HG02798 (cell line): ENCODE measurements around the gene SORCS2.

Experiments
- ATAC-seq: cut with Tn5 transposase; IDR thresholded peaks from one replicate; pipeline ENCODE4 v1.9.1; 2021; ENCODE audit warnings: mild to moderate bottlenecking; ENCODE audit not compliant: unreplicated experiment, poor library complexity

The SORCS2 gene

GRCh38 chr4:7778510-7779431, 586.4 kb downstream of the SORCS2 start:
- ATAC-seq: no peak

GRCh38 chr4:7779432-7779768, 587.1 kb downstream of the SORCS2 start:
- ATAC-seq: no peak

GRCh38 chr4:7780751-7781348, 588.5 kb downstream of the SORCS2 start:
- no peak for ATAC-seq

GRCh38 chr4:7781366-7781765, 589.0 kb downstream of the SORCS2 start:
- ATAC-seq: no peak

- ATAC-seq: no peak
These were observed 589.7 kb downstream of the SORCS2 start for GRCh38 chr4:7781993-7782392.

GRCh38 chr4:7782783-7783182, 590.4 kb downstream of the SORCS2 start:
- no peak for ATAC-seq

- no peak for ATAC-seq
These were observed 591.2 kb downstream of the SORCS2 start for GRCh38 chr4:7783541-7783940.

- no peak for ATAC-seq
These were observed 592.0 kb downstream of the SORCS2 start for GRCh38 chr4:7784131-7784870.

- ATAC-seq: no peak
These were observed 592.7 kb downstream of the SORCS2 start for GRCh38 chr4:7785017-7785416.

- no peak for ATAC-seq
These were observed 593.7 kb downstream of the SORCS2 start for GRCh38 chr4:7786040-7786439.

GRCh38 chr4:7786517-7786916, 594.2 kb downstream of the SORCS2 start:
- no peak for ATAC-seq

GRCh38 chr4:7787067-7787466, 594.7 kb downstream of the SORCS2 start:
- ATAC-seq: no peak

GRCh38 chr4:7787681-7788141, 595.4 kb downstream of the SORCS2 start:
- no peak for ATAC-seq

GRCh38 chr4:7788193-7788592, 595.9 kb downstream of the SORCS2 start:
- no peak for ATAC-seq

- ATAC-seq: no peak
These were observed 596.5 kb downstream of the SORCS2 start for GRCh38 chr4:7788694-7789425.

GRCh38 chr4:7790023-7790422, 597.7 kb downstream of the SORCS2 start:
- ATAC-seq: no peak

- ATAC-seq: no peak
These were observed 598.7 kb downstream of the SORCS2 start for GRCh38 chr4:7790999-7791398.
